ENCODE data around the gene SECTM1. TPM values are rescaled to one million over a fixed set of nuclear protein-coding genes. Genes with fewer than 3 reads are reported as not detected.
A peak's percentile ranks its signal among the peaks of the same experiment; 100 is the strongest.

The SECTM1 gene
- total RNA-seq, 1 donor from 2014 or later: not detected

DNA sequence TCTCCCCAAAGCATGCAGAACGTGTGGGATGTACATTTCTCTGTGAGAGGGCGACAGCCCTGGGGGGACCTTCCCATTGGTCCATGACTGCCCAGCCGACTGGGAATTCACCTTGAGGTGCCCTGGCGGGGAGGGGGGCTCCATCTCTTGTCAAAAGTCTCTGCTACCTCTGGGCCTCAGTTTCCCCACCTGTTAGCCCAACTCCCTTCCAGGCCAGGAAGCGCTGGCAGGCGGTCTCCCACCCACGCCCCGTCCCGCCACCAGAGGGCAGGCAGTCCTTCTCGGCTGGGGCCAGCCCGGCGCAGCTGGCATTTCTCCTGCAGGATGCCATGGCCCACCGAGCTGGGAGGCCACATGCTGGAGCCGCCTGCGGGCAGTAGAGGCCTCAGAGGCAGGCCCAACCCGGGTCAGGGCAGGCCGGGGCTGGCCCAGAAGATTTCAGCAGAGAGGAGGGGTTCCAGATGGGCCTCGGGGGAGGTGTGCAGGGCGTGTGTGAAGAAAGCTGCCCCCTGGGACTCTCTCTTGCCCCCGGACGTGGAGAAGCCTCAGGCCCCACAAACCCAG lies 32.8 kb downstream of the SECTM1 start:
- Histone ChIP-seq H3K79me2 (ENCODE audit: low read depth) (no peaks in the 10 kb centered on the region), H3K36me3 (no peaks in the 10 kb centered on the region), H4K20me1 (ENCODE audit: low read depth) (no peaks in the 10 kb centered on the region), H3F3A (ENCODE audit: low read depth) (peaks cover 3% of the 10 kb centered on the region), H3K9ac (no peak overlapping the region), H3K27me3 (peaks cover 20% of the 10 kb centered on the region), H3K27ac (no peak overlapping the region), H2AFZ (replicated peaks) (no peak overlapping the region), H3K4me1 (peaks cover 21% of the 10 kb centered on the region), H3K9me3 (ENCODE audit: low read depth) (no peaks in the 10 kb centered on the region), H3K4me3 (no peak overlapping the region), H3K4me2 (no peak overlapping the region)
- H3K27me3 Mint-ChIP-seq (ENCODE audit: insufficient read depth, low read depth): peaks cover 6% of the 10 kb centered on the region
- DNase-seq (ENCODE audit: low spot score): peak; percentile 72
- peaks cover 44% of the 10 kb centered on the region for H3K4me1 Mint-ChIP-seq
- H3K4me3 Mint-ChIP-seq: no peak overlapping the region
- no peaks in the 10 kb centered on the region for H3K9me3 Mint-ChIP-seq
- no peak overlapping the region for H3K27ac Mint-ChIP-seq
- TF ChIP-seq EZH2 (IDR thresholded peaks at IDR 0.05) (no peak), CTCF (IDR thresholded peaks at IDR 0.05) (peak; percentile 73), EZH2phosphoT487 (IDR thresholded peaks at IDR 0.05) (no peak)
- no peaks in the 10 kb centered on the region for H3K36me3 Mint-ChIP-seq

DNA sequence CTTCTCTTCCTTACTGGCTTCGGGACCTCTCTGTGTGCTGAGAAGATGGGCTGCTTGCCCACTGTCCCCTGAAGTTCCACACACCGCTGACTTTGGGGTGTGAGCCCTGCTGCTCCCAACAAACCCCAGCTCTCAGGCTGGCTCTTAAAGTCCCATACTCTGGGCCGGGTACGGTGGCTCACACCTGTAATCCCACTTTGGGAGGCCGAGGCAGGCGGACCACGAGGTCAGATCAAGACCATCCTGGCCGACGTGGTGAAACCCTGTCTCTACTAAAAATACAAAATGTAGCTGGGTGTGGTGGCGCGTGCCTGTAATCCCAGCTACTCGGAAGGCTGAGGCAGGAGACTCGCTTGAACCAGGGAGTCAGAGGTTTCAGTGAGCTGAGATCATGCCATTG lies 33.3 kb downstream of the SECTM1 start:
- no peak for TF ChIP-seq EZH2phosphoT487 (IDR thresholded peaks at IDR 0.05)
- peaks cover 40% of the 10 kb centered on the region for H3K4me1 Mint-ChIP-seq
- H3K4me2 ChIP-seq: no peak overlapping the region
- no peak overlapping the region for H2AFZ ChIP-seq (replicated peaks)
- H3K36me3 ChIP-seq: no peaks in the 10 kb centered on the region
- H3K27ac ChIP-seq: no peak overlapping the region
- peaks cover 20% of the 10 kb centered on the region for H3K4me1 ChIP-seq
- H3K9me3 Mint-ChIP-seq: no peaks in the 10 kb centered on the region
- H3F3A ChIP-seq (ENCODE audit: low read depth): peaks cover 3% of the 10 kb centered on the region
- H3K27me3 Mint-ChIP-seq (ENCODE audit: insufficient read depth, low read depth): peaks cover 6% of the 10 kb centered on the region
- H3K4me3 ChIP-seq: no peak overlapping the region
- H3K9me3 ChIP-seq (ENCODE audit: low read depth): no peaks in the 10 kb centered on the region
- H3K9ac ChIP-seq: no peak overlapping the region
- peak overlapping the region; percentile 69 for H3K4me3 Mint-ChIP-seq
- peaks cover 26% of the 10 kb centered on the region for H3K27me3 ChIP-seq
- H4K20me1 ChIP-seq (ENCODE audit: low read depth): no peaks in the 10 kb centered on the region
- H3K79me2 ChIP-seq (ENCODE audit: low read depth): no peaks in the 10 kb centered on the region
- H3K27ac Mint-ChIP-seq: no peak overlapping the region
- H3K36me3 Mint-ChIP-seq: no peaks in the 10 kb centered on the region
- DNase-seq (ENCODE audit: low spot score): no peak

DNA sequence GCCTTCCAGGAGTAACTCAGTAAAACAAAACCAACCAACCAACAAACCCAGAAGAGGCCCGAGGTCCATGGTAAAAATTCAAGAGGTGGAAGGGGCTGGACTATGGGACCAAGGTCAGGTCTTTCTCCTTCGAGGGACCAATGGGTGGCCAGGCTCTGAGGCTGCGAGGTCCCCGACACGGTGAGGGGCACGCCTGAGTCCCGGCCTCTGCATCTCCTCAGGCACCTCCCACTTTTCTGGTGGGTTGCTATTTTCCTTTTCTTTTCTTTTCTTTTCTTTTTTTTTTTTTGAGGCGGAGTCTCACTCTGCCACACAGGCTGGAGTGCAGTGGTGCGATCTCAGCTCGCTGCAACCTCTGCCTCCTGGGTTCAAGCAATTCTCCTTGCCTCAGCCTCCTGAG lies 34.1 kb downstream of the SECTM1 start:
- H3K27ac Mint-ChIP-seq: no peak overlapping the region
- no peak overlapping the region for H3K4me3 ChIP-seq
- no peak for DNase-seq (ENCODE audit: low spot score)
- no peaks in the 10 kb centered on the region for H4K20me1 ChIP-seq (ENCODE audit: low read depth)
- peaks cover 3% of the 10 kb centered on the region for H3F3A ChIP-seq (ENCODE audit: low read depth)
- no peaks in the 10 kb centered on the region for H3K9me3 ChIP-seq (ENCODE audit: low read depth)
- no peaks in the 10 kb centered on the region for H3K36me3 Mint-ChIP-seq
- peak overlapping the region; percentile 69 for H3K4me3 Mint-ChIP-seq
- H3K4me1 ChIP-seq: peaks cover 13% of the 10 kb centered on the region
- H3K27ac ChIP-seq: no peak overlapping the region
- H3K27me3 Mint-ChIP-seq (ENCODE audit: insufficient read depth, low read depth): peaks cover 6% of the 10 kb centered on the region
- peaks cover 37% of the 10 kb centered on the region for H3K4me1 Mint-ChIP-seq
- H3K79me2 ChIP-seq (ENCODE audit: low read depth): no peaks in the 10 kb centered on the region
- H3K27me3 ChIP-seq: peaks cover 27% of the 10 kb centered on the region
- no peak overlapping the region for H2AFZ ChIP-seq (replicated peaks)
- TF ChIP-seq EZH2phosphoT487 (IDR thresholded peaks at IDR 0.05) (no peak), CTCF (IDR thresholded peaks at IDR 0.05) (no peak), EZH2 (IDR thresholded peaks at IDR 0.05) (no peak)
- H3K4me2 ChIP-seq: no peak overlapping the region
- no peaks in the 10 kb centered on the region for H3K9me3 Mint-ChIP-seq
- H3K36me3 ChIP-seq: no peaks in the 10 kb centered on the region
- H3K9ac ChIP-seq: no peak overlapping the region

- Mint-ChIP-seq H3K36me3 (no peaks in the 10 kb centered on the region), H3K4me1 (peaks cover 42% of the 10 kb centered on the region), H3K27ac (no peak overlapping the region), H3K4me3 (peak overlapping the region; percentile 43), H3K27me3 (ENCODE audit: insufficient read depth, low read depth) (peaks cover 6% of the 10 kb centered on the region), H3K9me3 (no peaks in the 10 kb centered on the region)
- Histone ChIP-seq H3K4me3 (no peak overlapping the region), H3K79me2 (ENCODE audit: low read depth) (no peaks in the 10 kb centered on the region), H2AFZ (replicated peaks) (no peak overlapping the region), H3K4me1 (peaks cover 10% of the 10 kb centered on the region), H3K4me2 (no peak overlapping the region), H3K27ac (no peak overlapping the region), H3K9ac (no peak overlapping the region), H3K27me3 (peaks cover 27% of the 10 kb centered on the region), H3K36me3 (no peaks in the 10 kb centered on the region), H3K9me3 (ENCODE audit: low read depth) (no peaks in the 10 kb centered on the region), H4K20me1 (ENCODE audit: low read depth) (peaks cover 3% of the 10 kb centered on the region), H3F3A (ENCODE audit: low read depth) (peaks cover 10% of the 10 kb centered on the region)
- DNase-seq (ENCODE audit: low spot score): no peak
- no peak for TF ChIP-seq CTCF (IDR thresholded peaks at IDR 0.05)
- no peak for TF ChIP-seq EZH2phosphoT487 (IDR thresholded peaks at IDR 0.05)
These were observed 34.8 kb downstream of the SECTM1 start for GRCh38 chr17:82298538-82299421.

Measured in neural progenitor cell (in vitro differentiated cells).